Measurements from ENCODE around the gene NID1.

The NID1 gene

GRCh38 chr1:236064674-236065508, at the start of gene NID1:
Gene NID1 (minus strand): TSS chr1:236065090. CDS start chr1:236065079, 11 bp downstream.
- DNase-seq = no peak

DNA sequence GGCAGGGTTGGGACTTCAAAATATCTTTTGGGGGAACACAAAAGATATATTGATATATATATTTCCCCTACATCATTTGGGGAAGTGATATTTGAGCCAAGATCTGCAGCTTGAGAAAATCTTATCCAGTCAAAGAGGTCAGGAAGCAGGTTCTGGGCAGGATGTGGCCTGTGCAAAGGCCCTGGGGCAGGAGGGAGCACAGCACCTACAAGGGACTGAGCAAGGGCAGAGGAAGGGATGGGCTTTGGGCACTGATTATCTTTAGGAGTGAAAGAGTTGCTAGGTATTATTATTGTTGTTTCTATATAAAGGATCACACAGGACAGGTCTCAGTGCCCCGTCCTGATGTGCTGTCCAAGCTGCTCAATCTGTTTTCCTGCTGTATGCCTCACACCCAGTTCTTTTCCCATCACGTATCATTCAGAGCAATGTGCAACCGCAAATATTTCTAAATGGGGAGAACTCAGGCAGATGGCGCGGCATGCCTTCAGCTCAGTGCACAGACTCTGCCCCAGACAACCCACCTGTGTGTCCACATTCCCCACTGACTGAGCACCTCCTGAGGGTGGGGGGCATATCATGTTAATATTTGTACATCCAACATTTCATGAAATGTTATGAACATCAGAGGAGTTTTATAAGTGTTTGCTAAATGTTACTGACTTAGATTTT, 49.3 kb upstream of the NID1 start:
- DNase-seq = no peak

DNA sequence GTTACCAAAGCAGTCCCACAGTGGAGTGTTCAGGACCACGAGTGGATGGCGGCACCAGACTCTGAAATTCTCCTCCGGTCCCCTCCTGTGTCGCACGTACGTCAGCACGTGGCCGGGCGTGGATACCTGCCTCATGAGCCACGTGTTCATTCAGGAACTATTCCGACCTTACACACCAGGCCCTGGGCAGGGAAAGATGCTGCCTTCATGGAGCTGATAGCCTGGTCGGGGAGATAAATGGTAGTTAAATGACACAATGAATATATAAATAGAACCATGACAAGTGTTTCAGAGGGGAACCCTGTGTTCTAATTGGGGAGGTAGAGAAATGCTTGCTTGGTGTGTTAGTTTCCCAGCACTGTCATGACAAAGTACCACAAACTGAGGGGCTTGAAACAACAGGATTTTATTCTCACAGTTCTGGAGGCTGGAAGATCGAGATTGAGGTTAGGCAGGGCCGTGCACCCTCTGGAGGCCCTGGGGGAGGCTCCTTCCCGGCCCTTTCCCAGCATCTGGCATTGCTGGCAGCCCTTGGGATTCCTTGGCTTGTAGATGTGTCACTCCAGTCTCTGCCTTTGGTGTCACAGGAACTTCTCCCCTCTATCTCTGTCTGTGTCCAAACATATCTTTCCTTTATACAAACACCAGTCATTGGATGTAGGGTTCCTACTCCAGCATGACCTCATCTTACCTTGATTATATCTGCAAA, 48.6 kb upstream of the NID1 start:
- DNase-seq = no peak

DNA sequence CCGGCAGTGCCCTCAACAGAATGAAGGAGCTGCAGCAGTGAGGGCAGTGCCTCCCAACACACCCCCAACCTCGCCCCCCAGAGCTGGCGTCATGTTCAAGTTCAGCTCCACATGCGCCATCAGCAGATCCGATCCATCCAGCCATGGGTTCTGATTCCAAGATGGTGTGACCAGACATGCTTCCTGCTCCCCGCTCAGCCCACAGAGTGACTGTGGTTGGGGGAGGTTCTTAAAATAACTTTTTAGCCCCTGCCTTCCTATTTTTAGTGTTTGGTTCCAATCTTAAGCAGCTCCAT, 47.4 kb upstream of the NID1 start:
- DNase-seq = no peak

DNA sequence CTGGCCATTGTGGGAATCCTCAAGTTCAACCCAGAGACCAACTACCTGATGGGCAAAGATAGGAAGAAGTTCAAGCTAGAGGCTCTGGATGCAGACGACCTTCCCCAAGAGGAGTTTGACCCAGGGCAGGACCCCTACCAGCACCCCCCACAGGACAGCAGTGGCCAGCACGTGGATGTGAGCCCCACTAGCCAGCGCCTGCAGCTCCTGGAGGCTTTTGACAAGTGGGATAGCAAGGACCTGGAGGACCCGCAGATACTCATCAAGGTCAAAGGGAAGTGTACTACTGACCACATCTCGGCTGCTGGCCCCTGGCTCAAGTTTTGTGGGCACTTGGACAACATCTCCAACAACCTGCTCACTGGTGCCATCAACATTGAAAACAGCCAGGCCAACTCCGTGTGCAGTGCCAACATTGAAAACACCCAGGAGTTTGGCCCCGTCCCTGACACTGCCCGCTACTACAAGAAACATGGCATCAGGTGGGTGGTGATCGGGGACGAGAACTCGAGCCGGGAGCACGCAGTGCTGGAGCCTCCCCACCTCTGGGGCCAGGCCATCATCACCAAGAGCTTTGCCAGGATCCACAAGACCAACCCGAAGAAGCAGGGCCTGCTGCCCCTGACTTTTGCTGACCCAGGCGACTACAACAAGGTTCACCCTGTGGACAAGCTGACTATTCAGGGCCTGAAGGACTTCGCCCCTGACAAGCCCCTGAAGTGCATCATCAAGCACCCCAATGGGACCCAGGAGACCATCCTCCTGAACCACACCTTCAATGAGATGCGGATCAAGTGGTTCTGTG, 46.8 kb upstream of the NID1 start:
- no peak for DNase-seq

DNA sequence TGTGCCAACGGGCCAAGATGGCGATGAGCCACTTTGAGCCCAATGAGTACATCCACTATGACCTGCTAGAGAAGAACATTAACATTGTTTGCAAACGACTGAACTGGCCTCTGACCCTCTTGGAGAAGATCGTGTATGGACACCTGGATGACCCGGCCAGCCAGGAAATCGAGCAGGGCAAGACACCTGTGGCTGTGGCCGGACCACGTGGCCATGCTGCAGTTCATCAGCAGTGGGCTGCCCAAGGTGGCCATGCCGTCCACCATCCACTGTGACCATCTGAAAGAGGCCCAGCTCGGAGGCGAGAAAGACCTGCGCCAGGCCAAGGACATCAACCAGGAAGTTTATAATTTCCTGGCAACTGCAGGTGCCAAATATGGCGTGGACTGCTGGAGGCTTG, 45.2 kb upstream of the NID1 start:
- no peak for DNase-seq

DNA sequence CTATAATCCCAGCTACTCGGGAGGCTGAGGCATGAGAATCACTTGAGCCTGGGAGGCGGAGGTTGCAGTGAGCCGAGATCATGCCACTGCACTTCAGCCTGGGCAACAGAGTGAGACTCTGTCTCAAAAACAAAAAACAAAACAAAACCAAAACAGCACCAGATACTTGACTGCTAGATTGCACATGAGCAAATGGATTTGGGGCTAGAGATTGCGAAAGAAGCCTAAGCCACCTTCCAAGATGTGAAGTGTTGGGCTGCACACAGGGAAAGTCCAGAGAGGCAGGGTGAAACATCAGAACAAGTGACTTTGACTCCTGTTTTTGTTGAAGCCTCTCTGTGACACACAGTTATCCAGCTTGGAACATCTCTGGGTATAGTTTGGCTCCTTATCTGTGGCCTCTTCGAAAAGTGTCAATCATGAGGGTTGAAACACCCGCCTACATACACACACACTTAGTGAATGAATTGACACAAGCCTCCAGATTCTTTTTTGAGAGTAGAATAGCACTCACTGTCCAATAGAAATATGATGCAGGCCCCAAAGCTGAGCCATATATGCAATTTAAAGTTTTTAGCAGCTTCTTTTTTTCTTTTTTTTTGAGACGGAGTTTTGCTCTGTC, 43.2 kb upstream of the NID1 start:
- no peak for DNase-seq

DNA sequence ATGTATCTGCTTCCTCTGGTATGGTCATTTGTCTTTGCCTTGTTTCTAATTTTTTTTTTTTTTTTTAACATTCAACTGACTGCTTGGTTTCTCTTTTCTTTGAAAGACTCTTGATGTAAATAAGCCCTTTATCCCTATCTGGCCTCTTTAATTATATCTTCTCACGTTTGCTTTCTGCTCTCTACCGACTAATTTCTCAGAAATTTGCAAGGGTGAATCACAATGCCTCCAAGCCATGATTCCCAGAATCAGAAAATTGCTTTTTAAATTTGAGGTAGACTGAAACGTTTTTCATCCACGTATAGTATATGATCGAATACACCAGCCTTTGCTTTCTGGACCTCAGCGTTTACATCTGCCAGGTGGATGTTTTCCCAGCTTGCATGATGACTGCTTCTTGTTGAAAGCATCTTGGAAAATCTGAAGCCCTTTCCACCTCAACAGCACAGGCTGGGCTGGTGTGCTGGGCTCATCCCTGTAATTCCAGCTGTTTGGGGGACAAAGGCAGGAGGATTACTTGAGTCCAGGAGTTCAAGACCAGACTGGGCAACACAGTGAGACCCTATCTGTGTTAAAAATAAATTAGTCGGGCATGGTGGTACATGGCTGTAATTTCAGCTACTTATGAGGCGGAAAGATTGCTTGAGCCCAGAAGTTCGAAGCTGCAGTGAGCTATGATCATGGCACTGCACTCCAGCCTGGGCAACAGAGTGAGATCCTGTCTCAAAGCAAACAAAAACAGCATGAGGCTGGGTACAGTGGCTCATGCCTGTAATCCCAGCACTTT, 42.4 kb upstream of the NID1 start:
- no peak for DNase-seq

- peak; percentile 42 for DNase-seq
Observed at GRCh38 chr1:236103646-236104218, 38.8 kb upstream of the NID1 start.

GRCh38 chr1:236103059-236103458, 38.2 kb upstream of the NID1 start:
- DNase-seq = no peak

- no peak for DNase-seq
Observed at GRCh38 chr1:236102611-236103010, 37.7 kb upstream of the NID1 start.

GRCh38 chr1:236101233-236102200, 36.6 kb upstream of the NID1 start:
- DNase-seq = no peak

GRCh38 chr1:236100799-236101198, 35.9 kb upstream of the NID1 start:
- no peak for DNase-seq

DNA sequence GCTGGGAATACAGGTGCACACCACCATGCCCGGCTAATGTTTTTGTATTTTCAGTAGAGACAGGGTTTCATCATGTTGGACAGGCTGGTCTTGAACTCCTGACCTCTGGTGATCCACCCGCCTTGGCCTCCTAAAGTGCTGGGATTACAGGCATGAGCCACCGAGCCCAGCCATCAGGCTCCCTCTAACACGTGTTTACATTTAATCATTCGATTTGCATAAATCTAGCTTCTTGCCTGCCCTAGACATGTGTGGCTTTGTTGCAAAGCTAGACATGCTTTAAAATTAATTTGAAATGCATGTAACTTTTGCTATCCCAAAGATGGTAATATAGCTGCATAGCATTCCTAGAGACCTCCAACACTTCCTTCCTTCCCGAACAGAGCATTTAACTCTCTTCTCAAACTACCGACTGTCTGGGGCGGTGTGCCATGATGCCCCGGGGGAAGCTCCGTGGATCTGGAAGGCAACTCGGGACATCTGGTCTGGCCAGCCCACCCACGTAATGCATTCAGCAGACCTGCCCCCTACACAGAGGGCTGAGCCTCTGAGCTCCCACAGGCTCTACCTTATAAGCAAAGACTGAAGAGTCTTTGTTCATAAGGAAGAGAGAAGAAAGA, 34.6 kb upstream of the NID1 start:
- no peak for DNase-seq

GRCh38 chr1:236098267-236098666, 33.4 kb upstream of the NID1 start:
- no peak for DNase-seq

DNA sequence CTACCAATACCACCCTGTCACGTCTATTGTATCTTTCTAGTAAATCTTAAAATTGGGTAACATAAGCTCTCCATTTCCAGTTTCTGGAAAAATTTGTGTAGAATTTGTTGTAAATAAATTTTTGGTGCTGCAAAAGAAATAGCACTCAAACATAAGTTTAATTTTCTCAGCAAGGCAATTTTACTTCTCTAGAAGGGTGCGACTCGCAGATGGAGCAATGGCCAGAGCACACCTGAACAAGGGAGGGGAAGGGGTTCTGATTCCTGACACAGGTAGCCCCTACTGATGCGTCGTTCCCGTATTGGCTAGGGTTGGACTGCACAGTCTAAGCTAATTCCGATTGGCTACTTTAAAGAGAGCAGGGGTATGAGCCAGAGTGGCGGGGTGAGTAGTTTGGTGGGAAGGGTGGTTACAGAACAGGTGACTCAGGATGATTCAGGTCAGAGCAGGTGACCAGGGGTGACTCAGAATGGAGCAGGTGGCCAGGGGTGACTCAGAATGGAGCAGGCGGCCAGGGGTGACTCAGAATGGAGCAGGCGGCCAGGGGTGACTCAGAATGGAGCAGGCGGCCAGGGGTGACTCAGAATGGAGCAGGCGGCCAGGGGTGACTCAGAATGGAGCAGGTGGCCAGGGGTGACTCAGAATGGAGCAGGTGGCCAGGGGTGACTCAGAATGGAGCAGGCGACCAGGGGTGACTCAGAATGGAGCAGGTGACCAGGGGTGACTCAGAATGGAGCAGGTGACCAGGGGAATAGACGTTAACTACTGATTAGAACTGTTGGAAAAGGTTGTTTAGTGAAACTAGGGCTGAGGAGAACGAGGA, 32.0 kb upstream of the NID1 start:
- DNase-seq = peak; percentile 5

GRCh38 chr1:236095705-236096520, 31.0 kb upstream of the NID1 start:
- no peak for DNase-seq

- DNase-seq = no peak
Observed at GRCh38 chr1:236092899-236093298, 28.0 kb upstream of the NID1 start.

Data from COR-L47 (cell line).